DND-41 (cell line): ENCODE measurements around the gene SSR2.

Source experiments
- ATAC-seq: fragments of 200-7000 bp; cut with Tn5 transposase; 3 replicates; pipeline ENCODE4 v1.9.1; 2021; ENCODE audit warnings: low read depth; ENCODE audit not compliant: insufficient read depth
- DNase-seq: peaks from one replicate; pipeline ENCODE4 v3.0.0-alpha.2; 2020
- H2AFZ ChIP-seq: 2 replicates; pipeline ENCODE4 v1.6.0; 2012; ENCODE audit warnings: low read depth, low read length
- H3K27ac ChIP-seq: 2 replicates; pipeline ENCODE4 v1.5.1; 2012; ENCODE audit warnings: low read length, inconsistent platforms
- H3K27me3 ChIP-seq: fragments of 200-600 bp; sonication (generic); 2 replicates; pipeline ENCODE4 v1.6.0; 2012; ENCODE audit warnings: low read length, mild to moderate bottlenecking, inconsistent platforms; ENCODE audit not compliant: insufficient read depth, poor library complexity
- H3K36me3 ChIP-seq: 2 replicates; pipeline ENCODE4 v1.5.1; 2012; ENCODE audit warnings: low read length, inconsistent platforms; ENCODE audit not compliant: insufficient read depth
- H3K4me1 ChIP-seq: 2 replicates; pipeline ENCODE4 v1.5.1; 2012; ENCODE audit warnings: mild to moderate bottlenecking, low read length; ENCODE audit not compliant: insufficient read depth
- H3K4me2 ChIP-seq: 2 replicates; pipeline ENCODE4 v1.6.0; 2012; ENCODE audit warnings: mild to moderate bottlenecking, moderate library complexity, low read length, inconsistent platforms; ENCODE audit not compliant: insufficient read depth
- H3K4me3 ChIP-seq, 2 experiments: fragments of 200-600 bp in 1 of 2; shearing (Covaris generic) in 1 of 2; 2 replicates each; pipeline ENCODE4 v1.5.1; 2012 to 2016; ENCODE audit warnings: inconsistent platforms in 2 of 2, low read length in 2 of 2, mild to moderate bottlenecking in 2 of 2, low read depth in 1 of 2, moderate library complexity in 1 of 2
- H3K79me2 ChIP-seq: 2 replicates; pipeline ENCODE4 v1.6.0; 2012; ENCODE audit warnings: low read length, inconsistent platforms; ENCODE audit not compliant: insufficient read depth
- H3K9ac ChIP-seq: 2 replicates; pipeline ENCODE4 v1.6.0; 2012; ENCODE audit warnings: low read depth, mild to moderate bottlenecking, inconsistent platforms, low read length, moderate library complexity
- H3K9me3 ChIP-seq: 2 replicates; pipeline ENCODE4 v1.5.1; 2012; ENCODE audit warnings: low read length, moderate library complexity, mild to moderate bottlenecking, inconsistent platforms; ENCODE audit not compliant: insufficient read depth, severe bottlenecking
- H4K20me1 ChIP-seq: 2 replicates; pipeline ENCODE4 v1.6.0; 2012; ENCODE audit warnings: low read length; ENCODE audit not compliant: insufficient read depth
- CTCF ChIP-seq: IDR thresholded peaks from 2 replicates; pipeline ENCODE4 v1.5.1; 2012; ENCODE audit warnings: borderline replicate concordance, low read length, moderate library complexity, mild to moderate bottlenecking; ENCODE audit not compliant: poor library complexity, severe bottlenecking; ENCODE audit errors: extremely low read depth
- EZH2 ChIP-seq: IDR thresholded peaks from 3 replicates; pipeline ENCODE4 v1.6.1; 2012; ENCODE audit warnings: borderline replicate concordance, low read depth, mild to moderate bottlenecking, moderate library complexity, low read length, inconsistent platforms; ENCODE audit not compliant: severe bottlenecking

SSR2 gene

GRCh38 chr1:155960081-155960745 is 60.5 kb downstream of the SSR2 start:
- no peak overlapping the region for H3K9ac ChIP-seq
- DNase-seq (no peak), ATAC-seq (no peak)
- H3K9me3 ChIP-seq, result no peaks in the 10 kb centered on the region
- peaks cover 20% of the 10 kb centered on the region for H4K20me1 ChIP-seq
- TF ChIP-seq CTCF (no peak), EZH2 (no peak)
- no peak overlapping the region for H3K27ac ChIP-seq
- H3K36me3 ChIP-seq, result peaks cover 88% of the 10 kb centered on the region
- H2AFZ ChIP-seq, result no peak overlapping the region
- no peak overlapping the region for H3K4me3 ChIP-seq
- peaks cover 3% of the 10 kb centered on the region; the same call in 1 of the 2 replicates for H3K79me2 ChIP-seq
- no peaks in the 10 kb centered on the region for H3K27me3 ChIP-seq
- H3K4me1 ChIP-seq, result no peaks in the 10 kb centered on the region
- H3K4me2 ChIP-seq, result no peak overlapping the region
